Stomach smooth muscle (tissue), 2 donors: ENCODE measurements around the gene C2orf80.
"Not testable (repeated sequence)": the region's sequence is repeated elsewhere in the genome, so short reads cannot be mapped to it uniquely, and the experiment has no call there.

ENCODE experiments used
- H3K27ac ChIP-seq: one replicate; pipeline ENCODE4 v1.7.0; 2013; ENCODE audit warnings: mild to moderate bottlenecking, low read length, inconsistent platforms
- H3K27me3 ChIP-seq, 2 donors: one replicate each; pipeline ENCODE4 v1.7.0; 2013; ENCODE audit warnings: low read length in 2 of 2; ENCODE audit not compliant: insufficient read depth in 2 of 2, control insufficient read depth in 1 of 2
- H3K36me3 ChIP-seq, 2 donors: one replicate each; pipeline ENCODE4 v1.7.0; 2013; ENCODE audit warnings: low read length in 2 of 2; ENCODE audit not compliant: control insufficient read depth in 2 of 2, insufficient read depth in 2 of 2
- H3K4me1 ChIP-seq: one replicate; pipeline ENCODE4 v1.7.0; 2013; ENCODE audit warnings: low read length; ENCODE audit not compliant: control insufficient read depth, insufficient read depth
- H3K4me3 ChIP-seq, 2 donors: one replicate each; pipeline ENCODE4 v1.7.0; 2013; ENCODE audit warnings: low read length in 2 of 2
- H3K9ac ChIP-seq, 2 donors: one replicate each; pipeline ENCODE4 v1.7.0; 2013; ENCODE audit warnings: low read length in 2 of 2, mild to moderate bottlenecking in 1 of 2
- H3K9me3 ChIP-seq, 2 donors: one replicate each; pipeline ENCODE4 v1.7.0; 2013; ENCODE audit warnings: low read length in 2 of 2; ENCODE audit not compliant: control insufficient read depth in 2 of 2
- donor health status: healthy.
- donor health status: Pancreatic carcinoma.

C2orf80 gene

DNA sequence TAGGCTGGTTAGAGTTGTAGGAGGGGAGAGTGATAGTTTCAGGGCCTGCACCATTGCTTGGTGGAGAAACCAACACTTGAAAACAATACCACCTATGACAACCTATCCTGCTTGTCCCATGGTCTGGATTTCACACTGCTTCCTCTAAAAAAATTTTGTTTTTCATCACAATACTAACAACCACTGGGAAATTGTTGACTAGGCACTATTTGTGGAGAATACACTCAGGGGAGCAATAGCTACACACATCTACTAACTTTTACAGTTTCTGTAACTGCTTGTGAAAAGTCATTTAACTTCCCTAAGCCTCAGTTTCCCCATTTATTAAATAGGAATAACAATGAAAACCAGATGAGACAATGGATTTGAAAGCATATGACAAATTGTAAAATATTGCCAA lies 39.7 kb downstream of the C2orf80 start:
- no peak overlapping the region for H3K9ac ChIP-seq
- no peak overlapping the region for H3K4me3 ChIP-seq
- no peaks in the 10 kb centered on the region for H3K4me1 ChIP-seq
- H3K27ac ChIP-seq = no peak overlapping the region
- H3K27me3 ChIP-seq = no peaks in the 10 kb centered on the region
- H3K36me3 ChIP-seq = no peaks in the 10 kb centered on the region
- no peaks in the 10 kb centered on the region for H3K9me3 ChIP-seq

DNA sequence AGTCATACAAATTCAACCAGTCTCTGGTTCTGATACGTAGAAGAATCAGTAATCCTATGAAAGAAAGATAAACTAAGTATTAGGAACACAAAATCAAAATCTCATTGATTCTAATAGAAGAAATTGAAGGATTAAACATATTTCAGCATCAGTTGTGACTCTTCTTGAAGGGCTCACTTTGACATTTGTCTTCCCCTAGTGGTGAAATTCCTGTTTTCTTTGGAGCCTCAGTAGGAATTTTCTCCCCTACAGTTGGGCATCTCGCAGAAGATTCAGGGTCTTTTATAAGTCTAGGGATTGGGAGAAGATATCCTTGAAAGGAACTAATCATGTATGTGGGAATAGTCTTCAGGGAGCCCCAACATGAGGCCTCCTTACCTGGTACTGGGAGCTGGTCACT lies 41.0 kb downstream of the C2orf80 start:
- no peaks in the 10 kb centered on the region for H3K36me3 ChIP-seq
- no peaks in the 10 kb centered on the region for H3K4me1 ChIP-seq
- no peak overlapping the region for H3K27ac ChIP-seq
- H3K9me3 ChIP-seq = no peaks in the 10 kb centered on the region
- no peak overlapping the region for H3K4me3 ChIP-seq
- no peak overlapping the region for H3K9ac ChIP-seq
- no peaks in the 10 kb centered on the region for H3K27me3 ChIP-seq

DNA sequence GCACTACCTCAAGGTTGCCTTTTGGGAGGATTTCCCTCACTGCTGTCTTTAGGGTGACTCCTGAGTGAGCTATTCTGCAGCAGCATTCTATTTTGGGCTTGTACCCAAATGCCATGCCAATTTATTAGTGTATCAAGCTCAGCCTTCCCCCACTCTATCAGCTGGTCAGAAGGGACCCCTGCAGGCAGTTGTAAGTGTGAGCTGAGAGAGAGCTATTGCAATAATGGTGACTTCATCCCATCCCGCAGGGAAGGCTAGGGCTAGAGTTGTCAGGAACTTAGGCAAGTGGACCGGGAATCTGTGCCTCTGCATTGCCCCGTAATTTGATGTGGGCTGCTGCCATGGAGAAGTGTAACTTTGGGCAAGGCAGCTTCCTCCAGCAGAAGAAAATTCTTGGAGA lies 42.1 kb downstream of the C2orf80 start:
- Histone ChIP-seq H3K27me3 (no peaks in the 10 kb centered on the region), H3K27ac (no peak overlapping the region), H3K9me3 (no peaks in the 10 kb centered on the region), H3K4me1 (no peaks in the 10 kb centered on the region), H3K36me3 (no peaks in the 10 kb centered on the region), H3K4me3 (no peak overlapping the region), H3K9ac (no peak overlapping the region)

DNA sequence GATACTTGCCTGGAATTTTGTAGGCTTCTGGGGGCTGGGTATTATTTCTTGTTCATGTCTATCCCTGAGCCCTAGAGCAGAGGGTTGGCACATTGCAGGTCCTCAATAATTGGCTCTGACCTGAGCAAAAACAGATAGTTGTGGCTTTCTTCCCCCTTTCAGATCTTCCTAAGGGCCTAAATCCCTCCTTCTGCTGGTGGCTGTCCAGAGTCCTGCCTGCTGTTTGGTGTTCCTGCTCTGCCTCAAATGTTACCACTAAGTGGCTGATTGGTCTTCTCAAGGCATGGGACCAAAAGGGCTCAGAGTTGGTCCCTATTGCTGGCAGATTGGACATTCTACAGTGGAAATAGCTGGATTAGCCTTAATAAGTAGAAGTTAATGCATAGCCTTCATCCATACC lies 42.8 kb downstream of the C2orf80 start:
- H3K4me1 ChIP-seq = no peaks in the 10 kb centered on the region
- no peak overlapping the region for H3K27ac ChIP-seq
- H3K27me3 ChIP-seq = no peaks in the 10 kb centered on the region
- H3K36me3 ChIP-seq = no peaks in the 10 kb centered on the region
- H3K4me3 ChIP-seq = no peak overlapping the region
- no peaks in the 10 kb centered on the region for H3K9me3 ChIP-seq
- H3K9ac ChIP-seq = no peak overlapping the region

DNA sequence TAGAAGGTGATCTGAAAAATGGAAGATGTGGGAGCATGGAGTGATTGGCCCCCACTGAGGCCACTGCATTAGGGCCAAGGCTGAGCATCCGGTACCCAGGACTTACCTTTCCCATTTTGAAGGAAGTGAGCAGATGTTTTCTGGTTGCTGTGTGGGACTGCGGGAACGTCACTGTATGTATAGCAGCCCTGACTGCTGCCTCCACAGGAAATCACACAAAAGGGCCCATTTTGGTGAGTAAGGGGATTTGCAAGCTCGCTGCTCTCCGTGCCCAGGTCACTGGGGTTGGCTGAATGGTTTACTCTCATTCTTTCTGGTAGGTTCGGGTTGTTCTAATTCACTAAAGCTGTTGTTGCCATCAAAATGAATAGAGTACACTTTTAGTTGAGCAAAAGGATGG lies 43.8 kb downstream of the C2orf80 start, which contains the start of gene CRYGB:
CRYGB (minus strand) TSS at position 153 of the 400 bp plus-strand sequence; CDS start at position 115, 38 bp downstream.
- H3K9me3 ChIP-seq = no peaks in the 10 kb centered on the region
- H3K27ac ChIP-seq = no peak within 1 kb of the TSS
- no peaks in the 10 kb centered on the region for H3K4me1 ChIP-seq
- no peaks in the 10 kb centered on the region for H3K27me3 ChIP-seq
- H3K36me3 ChIP-seq = no peaks in the 10 kb centered on the region
- no peak within 1 kb of the TSS for H3K4me3 ChIP-seq
- no peak within 1 kb of the TSS for H3K9ac ChIP-seq

DNA sequence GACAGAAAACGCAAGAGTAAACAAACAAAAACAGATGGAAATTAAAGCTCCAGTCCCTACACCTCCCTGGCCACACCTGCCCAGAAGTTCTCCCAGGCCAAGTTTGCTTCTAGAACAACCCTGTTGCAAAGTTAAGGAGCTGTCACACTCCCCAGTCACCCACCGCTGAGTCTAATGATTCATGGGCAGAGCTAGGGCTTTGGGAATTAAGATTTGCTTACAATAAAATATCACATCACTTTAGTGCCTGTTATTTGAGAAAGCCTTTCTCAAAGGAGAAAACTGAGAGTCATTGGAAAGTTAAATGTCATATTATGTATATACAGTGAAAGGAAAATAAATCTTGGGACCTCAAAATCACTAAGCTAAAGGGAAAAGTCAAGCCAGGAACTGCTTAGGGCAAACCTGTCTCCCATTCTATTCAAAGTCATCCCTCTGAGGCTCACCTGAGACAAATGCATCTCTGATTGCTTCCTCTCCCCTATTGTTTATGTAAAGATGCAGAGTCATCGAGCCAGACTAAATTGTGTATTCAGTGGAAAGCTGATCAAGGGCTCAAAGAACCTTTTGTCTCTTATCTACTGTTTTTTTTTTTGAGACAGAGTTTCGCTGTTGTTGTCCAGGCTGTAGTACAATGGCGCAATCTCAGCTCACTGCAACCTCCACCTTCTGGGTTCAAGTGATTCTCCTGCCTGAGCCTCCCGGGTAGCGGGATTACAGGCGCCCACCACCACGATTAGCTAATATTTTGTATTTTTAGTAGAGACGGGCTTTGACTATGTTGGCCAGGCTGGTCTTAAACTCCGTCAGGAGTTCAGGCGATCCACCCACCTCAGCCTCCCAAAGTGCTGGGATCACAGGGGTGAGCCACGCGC lies 46.7 kb downstream of the C2orf80 start:
- Histone ChIP-seq H3K9ac (no peak overlapping the region), H3K27me3 (no peaks in the 10 kb centered on the region), H3K4me3 (no peak overlapping the region), H3K36me3 (no peaks in the 10 kb centered on the region), H3K4me1 (no peaks in the 10 kb centered on the region), H3K27ac (no peak overlapping the region), H3K9me3 (no peaks in the 10 kb centered on the region)

DNA sequence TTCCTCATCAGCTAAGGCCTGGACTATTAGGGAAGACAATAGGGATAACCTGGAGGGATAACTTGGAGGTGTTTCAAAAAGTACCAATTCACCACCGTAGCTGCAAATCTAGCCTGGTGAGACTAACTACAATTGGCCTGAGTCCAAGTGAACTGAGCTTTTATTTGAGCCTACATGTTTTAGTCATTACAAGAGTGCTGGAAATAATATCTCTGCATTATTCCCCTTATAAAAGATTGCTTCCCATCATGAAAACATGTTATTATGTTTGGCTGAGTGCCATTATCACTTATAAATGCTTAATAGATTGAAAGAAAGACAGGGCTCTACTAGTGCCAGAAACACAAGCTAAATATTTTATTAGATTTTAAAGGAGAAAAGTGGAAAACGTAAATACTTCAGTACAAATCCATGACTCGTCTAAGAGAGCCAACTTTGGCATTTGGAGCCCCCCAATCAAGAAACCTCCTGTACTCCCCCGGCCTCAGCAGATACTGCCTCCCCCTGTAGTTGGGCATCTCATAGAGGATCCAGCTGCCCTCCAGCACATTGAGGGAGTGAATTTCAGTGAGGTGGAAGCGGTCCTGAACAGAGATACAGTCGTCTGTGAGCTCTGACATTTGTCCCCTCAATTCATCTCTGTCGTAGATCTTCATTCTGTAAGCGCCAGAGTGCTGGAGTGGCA lies 47.4 kb downstream of the C2orf80 start:
- Histone ChIP-seq H3K4me1 (no peaks in the 10 kb centered on the region), H3K9me3 (no peaks in the 10 kb centered on the region), H3K9ac (no peak overlapping the region), H3K27me3 (no peaks in the 10 kb centered on the region), H3K4me3 (no peak overlapping the region), H3K27ac (no peak overlapping the region), H3K36me3 (no peaks in the 10 kb centered on the region)

DNA sequence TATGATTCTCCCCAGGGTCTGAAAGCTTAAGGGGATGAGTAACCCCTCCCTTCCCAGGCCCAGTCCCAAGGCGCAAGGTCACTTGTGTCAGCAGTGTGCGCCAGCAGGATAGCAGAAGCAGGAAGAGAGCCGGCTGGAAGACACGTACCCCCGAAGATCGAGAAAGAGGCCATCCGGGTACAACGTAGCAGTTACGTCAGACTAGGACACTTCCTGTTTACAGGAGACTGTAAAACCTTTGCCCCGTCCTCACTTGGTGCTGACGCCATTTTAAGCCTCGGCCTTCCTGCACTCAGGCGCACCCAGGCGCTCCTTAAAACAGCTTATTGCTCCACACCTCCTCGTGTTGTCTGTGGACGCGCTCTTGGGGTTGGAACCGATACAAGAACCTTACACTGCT lies 50.4 kb downstream of the C2orf80 start:
- Histone ChIP-seq H3K9ac (no peak overlapping the region), H3K9me3 (no peaks in the 10 kb centered on the region), H3K27me3 (no peaks in the 10 kb centered on the region), H3K36me3 (no peaks in the 10 kb centered on the region), H3K4me1 (no peaks in the 10 kb centered on the region), H3K4me3 (no peak overlapping the region), H3K27ac (no peak overlapping the region)

DNA sequence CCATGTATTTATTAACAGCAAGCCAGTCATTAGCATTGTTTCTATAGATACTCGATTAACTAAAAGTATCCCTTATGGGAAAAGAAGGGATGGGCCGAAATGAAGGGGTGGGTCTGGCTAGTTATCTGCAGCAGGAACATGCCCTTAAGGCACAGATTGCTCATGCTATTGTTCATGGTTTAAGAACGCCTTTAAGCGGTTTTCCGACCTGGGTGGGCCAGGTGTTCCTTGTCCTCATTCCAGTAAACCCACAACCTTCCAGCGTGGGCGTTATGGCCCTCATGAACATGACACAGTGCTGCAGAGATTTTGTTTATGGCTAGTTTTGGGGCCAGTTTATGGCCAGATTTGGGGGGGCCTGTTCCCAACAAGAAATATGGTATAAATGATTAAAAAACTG lies 51.5 kb downstream of the C2orf80 start:
- H3K27ac ChIP-seq, H3K27me3 ChIP-seq, H3K4me1 ChIP-seq, H3K9ac ChIP-seq, H3K9me3 ChIP-seq, H3K36me3 ChIP-seq, H3K4me3 ChIP-seq: not testable (repeated sequence)

DNA sequence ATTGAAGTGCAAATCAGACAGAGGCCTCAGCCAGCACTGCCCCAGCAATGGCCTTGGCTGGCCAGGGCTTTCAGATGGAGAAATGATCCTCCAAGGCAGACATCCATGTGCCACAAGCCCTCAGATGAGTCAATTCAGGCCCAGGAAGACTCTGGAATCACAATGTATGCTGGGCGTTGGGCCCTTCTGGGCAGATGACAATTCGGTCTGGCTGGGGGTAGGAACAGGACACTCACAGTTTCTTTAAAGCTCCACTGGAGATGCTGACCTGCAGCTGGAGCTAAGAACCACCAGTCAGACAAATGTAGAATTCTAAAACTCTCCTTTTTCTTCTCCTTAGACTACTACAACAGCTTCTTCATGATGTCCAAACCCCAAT lies 53.1 kb downstream of the C2orf80 start:
- H3K27me3 ChIP-seq = no peaks in the 10 kb centered on the region
- H3K4me1 ChIP-seq = no peaks in the 10 kb centered on the region
- H3K9me3 ChIP-seq = no peaks in the 10 kb centered on the region
- no peaks in the 10 kb centered on the region for H3K36me3 ChIP-seq
- no peak overlapping the region for H3K4me3 ChIP-seq
- H3K27ac ChIP-seq = no peak overlapping the region
- H3K9ac ChIP-seq = no peak overlapping the region
